GM10847 (cell line): ENCODE measurements around the gene TIGIT.

Experiments
- POLR2A ChIP-seq: IDR thresholded peaks from 2 replicates; pipeline ENCODE4 v1.6.1; 2011; ENCODE audit not compliant: insufficient read length; ENCODE audit errors: extremely low read depth

Gene TIGIT

GRCh38 chr3:114293838-114294535 lies at the start of gene TIGIT:
Gene TIGIT, plus strand, starts transcription at chr3:114294028. Its CDS starts 34 bp downstream, at chr3:114294062.
- no peak for TF ChIP-seq POLR2A

- no peak for TF ChIP-seq POLR2A
Observed at GRCh38 chr3:114252954-114253353, 40.9 kb upstream of the TIGIT start.

- TF ChIP-seq POLR2A, result no peak
Observed at GRCh38 chr3:114253505-114253904, 40.3 kb upstream of the TIGIT start.

- no peak for TF ChIP-seq POLR2A
Observed at GRCh38 chr3:114259566-114259965, 34.3 kb upstream of the TIGIT start.

- TF ChIP-seq POLR2A, result no peak
Observed at GRCh38 chr3:114260152-114260551, 33.7 kb upstream of the TIGIT start.

GRCh38 chr3:114270019-114270418 lies 23.8 kb upstream of the TIGIT start:
- TF ChIP-seq POLR2A, result no peak

- TF ChIP-seq POLR2A, result no peak
Observed at GRCh38 chr3:114272271-114272670, 21.6 kb upstream of the TIGIT start.

GRCh38 chr3:114274929-114275328 lies 18.9 kb upstream of the TIGIT start:
- no peak for TF ChIP-seq POLR2A

GRCh38 chr3:114284644-114285043 lies 9.2 kb upstream of the TIGIT start:
- TF ChIP-seq POLR2A, result no peak

GRCh38 chr3:114285648-114286230 lies 8.1 kb upstream of the TIGIT start:
- TF ChIP-seq POLR2A, result no peak

- TF ChIP-seq POLR2A, result no peak
Observed at GRCh38 chr3:114286266-114286665, 7.6 kb upstream of the TIGIT start.

GRCh38 chr3:114290911-114291901 lies 2.6 kb upstream of the TIGIT start:
- TF ChIP-seq POLR2A, result no peak

- no peak for TF ChIP-seq POLR2A
Observed at GRCh38 chr3:114294940-114295480, 1.2 kb downstream of the TIGIT start.

GRCh38 chr3:114295946-114296345 lies 2.1 kb downstream of the TIGIT start:
- TF ChIP-seq POLR2A, result no peak

- TF ChIP-seq POLR2A, result no peak
Observed at GRCh38 chr3:114299421-114299820, 5.6 kb downstream of the TIGIT start.

GRCh38 chr3:114299941-114300624 lies 6.3 kb downstream of the TIGIT start:
- no peak for TF ChIP-seq POLR2A
